ENCODE measurements around the gene NAGPA.

The NAGPA gene

DNA sequence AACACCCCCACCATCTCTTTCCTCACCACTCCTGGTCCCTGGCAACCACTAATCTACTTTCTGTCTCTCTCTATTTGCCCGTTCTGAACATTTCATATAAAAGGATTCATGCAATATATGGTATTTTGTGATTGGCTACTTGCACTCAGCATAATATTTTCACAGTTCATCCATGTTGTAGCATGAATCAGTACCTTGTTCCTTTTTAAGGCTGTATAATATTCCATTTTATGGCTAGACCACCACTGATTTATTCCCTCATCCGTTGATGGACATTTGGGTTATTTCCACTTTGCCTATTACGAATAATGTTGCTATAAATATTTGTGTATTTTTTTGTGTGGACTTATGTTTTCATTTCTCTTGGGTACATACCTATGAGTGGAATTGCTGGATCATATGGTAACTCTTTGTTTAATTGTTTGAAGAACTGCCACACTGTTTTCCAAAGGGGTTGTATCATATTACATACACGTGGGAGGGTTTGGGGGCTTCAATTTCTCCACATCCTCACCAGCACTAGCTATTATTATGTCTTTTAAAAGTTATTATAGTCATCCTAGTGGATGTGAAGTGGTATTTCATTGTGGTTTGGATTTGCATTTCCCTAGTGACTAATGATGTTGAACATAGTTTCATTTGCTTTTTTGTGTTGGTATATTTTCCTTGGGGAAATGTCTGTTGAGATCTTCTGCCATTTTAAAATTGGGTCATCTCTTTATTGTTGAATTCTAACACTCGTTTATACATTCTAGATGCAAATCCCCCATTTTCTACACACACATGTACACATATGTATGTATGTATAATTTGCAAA lies 49.4 kb downstream of the NAGPA start:
- no peak for DNase-seq (ENCODE audit: low read depth)
- no peak overlapping the region for H3K4me3 ChIP-seq (ENCODE audit: low read depth, low read length)

DNA sequence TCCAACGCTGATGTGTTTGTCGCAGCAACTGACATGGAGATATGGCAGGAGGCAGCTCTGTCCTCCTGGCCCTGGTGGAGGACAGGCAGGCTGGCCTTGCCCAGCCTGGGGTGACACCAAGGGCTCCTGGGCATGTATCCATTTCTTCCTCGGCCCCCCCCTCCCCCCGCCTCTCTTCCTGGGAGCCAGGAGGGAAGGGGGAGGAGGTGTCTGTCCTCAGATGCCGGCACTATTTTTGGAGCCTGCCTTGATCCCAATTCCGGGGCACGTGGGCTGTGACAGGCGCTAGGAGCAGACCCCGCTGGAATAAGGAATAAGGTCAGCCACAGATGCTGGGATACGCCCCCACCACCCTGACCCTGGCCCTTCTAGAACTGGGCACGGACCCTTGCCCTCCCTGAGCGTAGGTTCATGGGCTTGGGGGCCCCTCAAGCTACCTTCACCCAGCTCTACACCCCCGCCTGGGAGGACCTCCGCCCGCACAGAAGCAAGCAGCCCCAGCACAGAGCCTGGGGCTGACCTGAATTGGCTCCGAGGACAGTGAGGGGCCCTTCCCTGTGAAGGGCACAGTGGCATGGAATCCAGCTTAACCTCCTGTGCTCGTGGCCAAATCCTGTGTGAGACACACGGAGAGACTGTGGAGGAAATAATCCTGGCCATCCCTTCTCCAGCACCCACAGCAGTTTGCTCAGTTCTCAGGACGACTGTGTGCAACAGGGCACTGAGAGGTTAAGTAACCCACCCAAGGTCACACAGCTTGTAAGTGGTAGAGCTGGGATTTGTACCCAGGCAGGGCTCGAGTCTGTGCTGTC lies 51.5 kb downstream of the NAGPA start:
- TF ChIP-seq, protein P1, sequence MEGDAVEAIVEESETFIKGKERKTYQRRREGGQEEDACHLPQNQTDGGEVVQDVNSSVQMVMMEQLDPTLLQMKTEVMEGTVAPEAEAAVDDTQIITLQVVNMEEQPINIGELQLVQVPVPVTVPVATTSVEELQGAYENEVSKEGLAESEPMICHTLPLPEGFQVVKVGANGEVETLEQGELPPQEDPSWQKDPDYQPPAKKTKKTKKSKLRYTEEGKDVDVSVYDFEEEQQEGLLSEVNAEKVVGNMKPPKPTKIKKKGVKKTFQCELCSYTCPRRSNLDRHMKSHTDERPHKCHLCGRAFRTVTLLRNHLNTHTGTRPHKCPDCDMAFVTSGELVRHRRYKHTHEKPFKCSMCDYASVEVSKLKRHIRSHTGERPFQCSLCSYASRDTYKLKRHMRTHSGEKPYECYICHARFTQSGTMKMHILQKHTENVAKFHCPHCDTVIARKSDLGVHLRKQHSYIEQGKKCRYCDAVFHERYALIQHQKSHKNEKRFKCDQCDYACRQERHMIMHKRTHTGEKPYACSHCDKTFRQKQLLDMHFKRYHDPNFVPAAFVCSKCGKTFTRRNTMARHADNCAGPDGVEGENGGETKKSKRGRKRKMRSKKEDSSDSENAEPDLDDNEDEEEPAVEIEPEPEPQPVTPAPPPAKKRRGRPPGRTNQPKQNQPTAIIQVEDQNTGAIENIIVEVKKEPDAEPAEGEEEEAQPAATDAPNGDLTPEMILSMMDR (IDR thresholded peaks at IDR 0.05; ENCODE audit: low read depth, low read length, missing control alignments): no peak
- no peak for DNase-seq (ENCODE audit: low read depth)
- no peak overlapping the region for H3K4me3 ChIP-seq (ENCODE audit: low read depth, low read length)

More for the DNA sequence above, 49.4 kb downstream of the NAGPA start:
- TF ChIP-seq, protein P1 (IDR thresholded peaks at IDR 0.05; ENCODE audit: low read depth, low read length, missing control alignments): no peak

DNA sequence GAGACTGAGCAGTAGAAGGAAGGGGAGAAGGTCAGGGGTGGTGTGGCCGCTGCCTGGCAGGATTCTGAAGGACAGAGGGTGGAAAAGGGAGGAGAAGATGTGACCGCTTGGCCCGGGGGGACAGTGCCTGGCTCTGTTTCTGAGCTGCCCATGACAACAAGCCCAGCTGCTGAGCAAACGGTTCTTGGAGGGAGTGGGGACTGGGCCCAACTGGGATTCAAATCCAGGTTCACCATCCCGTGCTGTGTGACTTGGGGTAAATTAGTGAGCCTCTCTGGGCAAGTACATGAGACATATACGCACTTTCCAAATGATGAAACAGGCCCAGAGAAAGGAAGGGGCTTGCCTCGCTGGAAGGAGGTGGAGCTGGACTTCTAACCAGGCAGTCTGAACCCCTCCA lies 52.3 kb downstream of the NAGPA start:
- TF ChIP-seq, protein P1 (IDR thresholded peaks at IDR 0.05; ENCODE audit: low read depth, low read length, missing control alignments): no peak
- no peak for DNase-seq (ENCODE audit: low read depth)
- no peak overlapping the region for H3K4me3 ChIP-seq (ENCODE audit: low read depth, low read length)

DNA sequence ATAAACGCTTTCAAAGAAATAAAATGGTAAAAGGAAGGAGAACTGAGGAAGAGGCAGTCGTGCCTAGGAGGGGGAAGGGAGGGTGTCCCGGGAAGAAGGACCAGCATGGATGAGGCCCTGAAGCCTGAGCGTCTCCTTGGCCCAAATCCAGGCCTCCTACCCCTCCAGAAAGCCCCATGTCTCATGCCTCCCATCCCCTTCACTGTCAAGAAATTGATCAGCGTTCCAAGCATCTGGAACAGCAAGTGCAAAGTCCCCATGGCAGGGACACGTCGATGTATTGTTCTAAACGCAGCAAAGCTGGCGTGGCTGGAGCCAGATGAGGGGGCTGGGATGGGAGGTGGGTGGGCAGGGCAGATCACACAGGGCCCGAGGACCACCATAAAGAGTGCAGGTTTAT lies 53.0 kb downstream of the NAGPA start:
- TF ChIP-seq, protein P1 (IDR thresholded peaks at IDR 0.05; ENCODE audit: low read depth, low read length, missing control alignments): no peak
- DNase-seq (ENCODE audit: low read depth): no peak
- H3K4me3 ChIP-seq (ENCODE audit: low read depth, low read length): no peak overlapping the region

DNA sequence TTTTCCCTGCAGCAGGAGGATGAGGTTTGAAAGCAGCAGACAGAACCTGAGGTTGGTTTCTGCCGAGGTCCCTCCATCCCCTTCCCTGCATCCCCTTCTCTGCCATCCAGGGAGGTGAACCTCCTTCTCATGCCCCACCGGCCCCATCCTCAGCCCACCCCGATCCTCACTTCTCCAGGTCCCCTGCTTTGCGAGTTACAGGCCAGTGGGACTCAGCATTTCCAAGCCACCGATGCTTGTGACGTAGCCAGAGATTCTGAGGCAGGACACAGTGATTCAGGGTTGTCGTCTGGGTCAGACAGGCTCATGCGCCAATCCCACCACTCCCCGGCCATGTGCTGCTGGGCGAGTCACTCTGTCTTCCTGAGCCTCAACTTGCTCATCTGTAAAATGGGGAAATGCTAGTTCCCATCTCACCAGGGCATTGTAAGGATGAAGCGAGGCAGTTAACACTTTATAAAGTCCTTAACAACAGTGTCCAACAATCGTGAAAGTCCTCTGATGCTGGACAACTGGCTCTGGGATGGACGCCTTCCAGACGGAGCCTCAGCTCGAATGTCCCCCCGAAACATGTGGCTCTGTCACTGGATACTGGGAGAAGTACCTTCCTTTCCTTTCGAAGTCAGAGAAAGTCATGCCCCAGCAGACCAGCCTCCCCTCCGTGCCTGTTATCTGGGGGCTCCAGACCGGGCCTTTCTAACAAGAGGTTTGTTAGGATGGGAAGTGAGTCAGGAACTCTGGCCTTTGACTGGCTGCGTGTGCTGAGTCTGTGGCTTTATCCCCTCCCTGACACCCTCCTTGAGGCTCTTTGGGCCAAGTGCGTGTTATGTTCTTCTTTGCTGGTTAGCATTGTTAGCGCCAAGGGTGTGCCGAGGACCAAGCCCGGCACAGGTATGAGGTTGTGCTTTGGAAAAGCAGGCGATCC lies 53.7 kb downstream of the NAGPA start:
- no peak overlapping the region for H3K4me3 ChIP-seq (ENCODE audit: low read depth, low read length)
- TF ChIP-seq, protein P1 (IDR thresholded peaks at IDR 0.05; ENCODE audit: low read depth, low read length, missing control alignments): no peak
- DNase-seq (ENCODE audit: low read depth): no peak

DNA sequence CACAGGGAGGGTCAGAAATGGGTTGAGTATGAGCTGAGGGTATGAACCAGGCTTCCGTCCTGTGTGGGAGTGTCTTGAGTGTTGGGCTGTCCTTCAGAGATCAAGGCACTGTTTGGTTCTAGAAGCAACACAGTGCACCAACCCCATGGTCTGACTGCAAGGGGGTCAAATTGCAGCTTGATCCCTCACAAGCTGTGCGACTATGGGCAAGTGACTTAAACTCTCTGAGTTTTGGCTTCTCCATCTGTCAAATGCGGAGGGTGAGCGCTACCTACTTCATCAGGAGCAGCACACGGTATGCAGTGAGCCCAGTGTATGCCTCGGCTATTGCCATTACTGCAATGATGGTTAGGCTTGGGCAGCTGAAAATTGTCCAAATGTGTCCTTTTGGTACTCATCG lies 54.6 kb downstream of the NAGPA start:
- DNase-seq (ENCODE audit: low read depth): no peak
- H3K4me3 ChIP-seq (ENCODE audit: low read depth, low read length): no peak overlapping the region
- TF ChIP-seq, protein P1 (IDR thresholded peaks at IDR 0.05; ENCODE audit: low read depth, low read length, missing control alignments): no peak
